PC-3 (cell line): ENCODE data around the gene IFT122.

Experiments
- EZH2 ChIP-seq: fragments of 300-600 bp; sonication (generic); IDR thresholded peaks from one replicate; pipeline ENCODE4 v1.6.1; 2017; ENCODE audit warnings: antibody characterized with exemption, mild to moderate bottlenecking, low read length; ENCODE audit not compliant: unreplicated experiment
- TF ChIP-seq, protein P1 (sequence below): fragments of 300-600 bp; sonication (generic); conservative IDR thresholded peaks from 2 replicates; pipeline ENCODE4 v1.5.1; 2017; ENCODE audit warnings: antibody characterized with exemption, low read depth, mild to moderate bottlenecking, low read length

DNA sequence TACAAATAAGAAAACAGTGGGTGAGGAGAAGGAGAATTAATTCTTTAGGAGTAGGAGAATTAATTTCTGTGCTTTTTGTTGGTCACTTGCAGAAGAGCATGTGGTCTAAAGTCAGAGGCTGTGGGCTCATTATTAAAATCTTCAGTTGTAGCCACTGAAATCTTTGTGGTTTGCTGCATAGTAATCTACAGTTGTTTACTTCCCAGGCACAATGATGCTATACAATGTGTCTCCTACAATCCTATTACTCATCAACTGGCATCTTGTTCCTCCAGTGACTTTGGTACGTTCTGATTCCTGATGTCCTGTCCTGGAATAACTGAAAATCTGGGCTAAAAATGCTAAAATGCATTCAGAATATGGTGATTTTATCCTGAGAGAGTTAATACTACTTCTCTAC is 21.0 kb downstream of the IFT122 start:
- TF ChIP-seq, protein P1, sequence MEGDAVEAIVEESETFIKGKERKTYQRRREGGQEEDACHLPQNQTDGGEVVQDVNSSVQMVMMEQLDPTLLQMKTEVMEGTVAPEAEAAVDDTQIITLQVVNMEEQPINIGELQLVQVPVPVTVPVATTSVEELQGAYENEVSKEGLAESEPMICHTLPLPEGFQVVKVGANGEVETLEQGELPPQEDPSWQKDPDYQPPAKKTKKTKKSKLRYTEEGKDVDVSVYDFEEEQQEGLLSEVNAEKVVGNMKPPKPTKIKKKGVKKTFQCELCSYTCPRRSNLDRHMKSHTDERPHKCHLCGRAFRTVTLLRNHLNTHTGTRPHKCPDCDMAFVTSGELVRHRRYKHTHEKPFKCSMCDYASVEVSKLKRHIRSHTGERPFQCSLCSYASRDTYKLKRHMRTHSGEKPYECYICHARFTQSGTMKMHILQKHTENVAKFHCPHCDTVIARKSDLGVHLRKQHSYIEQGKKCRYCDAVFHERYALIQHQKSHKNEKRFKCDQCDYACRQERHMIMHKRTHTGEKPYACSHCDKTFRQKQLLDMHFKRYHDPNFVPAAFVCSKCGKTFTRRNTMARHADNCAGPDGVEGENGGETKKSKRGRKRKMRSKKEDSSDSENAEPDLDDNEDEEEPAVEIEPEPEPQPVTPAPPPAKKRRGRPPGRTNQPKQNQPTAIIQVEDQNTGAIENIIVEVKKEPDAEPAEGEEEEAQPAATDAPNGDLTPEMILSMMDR: no peak
- no peak for TF ChIP-seq EZH2
